Activated CD4-positive, alpha-beta T cell treated with anti-CD3 and anti-CD28 coated beads for 24 hours (primary cell): Measurements from ENCODE around the gene ITGB7.

ENCODE experiments used
- DNase-seq, 2 donors: peaks; one replicate each; pipeline ENCODE4 v3.0.0-alpha.2; 2020; ENCODE audit warnings: low read depth in 2 of 2

Gene ITGB7

GRCh38 chr12:53197011-53197640, 9.9 kb downstream of the ITGB7 start:
- no peak for DNase-seq

DNA sequence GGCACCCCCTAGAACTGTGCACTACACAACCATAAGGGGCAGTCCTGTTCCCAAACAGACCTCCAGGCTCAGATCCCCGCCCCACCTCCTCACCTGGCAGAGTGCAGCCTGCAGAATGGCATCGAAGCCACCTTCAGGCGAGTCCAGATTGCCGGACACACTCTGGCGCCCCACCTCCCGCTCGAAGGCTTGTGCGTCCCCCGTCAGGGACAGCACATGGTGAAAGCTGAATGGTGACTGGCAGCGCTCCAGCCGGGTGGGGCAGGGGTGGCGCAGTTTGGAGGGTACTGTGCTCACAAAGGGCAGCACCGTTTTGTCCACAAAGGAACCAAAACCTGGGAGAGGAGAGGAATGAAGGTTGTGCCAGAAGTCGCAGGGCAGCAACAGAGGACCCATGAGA, 10.6 kb downstream of the ITGB7 start:
- no peak for DNase-seq

DNA sequence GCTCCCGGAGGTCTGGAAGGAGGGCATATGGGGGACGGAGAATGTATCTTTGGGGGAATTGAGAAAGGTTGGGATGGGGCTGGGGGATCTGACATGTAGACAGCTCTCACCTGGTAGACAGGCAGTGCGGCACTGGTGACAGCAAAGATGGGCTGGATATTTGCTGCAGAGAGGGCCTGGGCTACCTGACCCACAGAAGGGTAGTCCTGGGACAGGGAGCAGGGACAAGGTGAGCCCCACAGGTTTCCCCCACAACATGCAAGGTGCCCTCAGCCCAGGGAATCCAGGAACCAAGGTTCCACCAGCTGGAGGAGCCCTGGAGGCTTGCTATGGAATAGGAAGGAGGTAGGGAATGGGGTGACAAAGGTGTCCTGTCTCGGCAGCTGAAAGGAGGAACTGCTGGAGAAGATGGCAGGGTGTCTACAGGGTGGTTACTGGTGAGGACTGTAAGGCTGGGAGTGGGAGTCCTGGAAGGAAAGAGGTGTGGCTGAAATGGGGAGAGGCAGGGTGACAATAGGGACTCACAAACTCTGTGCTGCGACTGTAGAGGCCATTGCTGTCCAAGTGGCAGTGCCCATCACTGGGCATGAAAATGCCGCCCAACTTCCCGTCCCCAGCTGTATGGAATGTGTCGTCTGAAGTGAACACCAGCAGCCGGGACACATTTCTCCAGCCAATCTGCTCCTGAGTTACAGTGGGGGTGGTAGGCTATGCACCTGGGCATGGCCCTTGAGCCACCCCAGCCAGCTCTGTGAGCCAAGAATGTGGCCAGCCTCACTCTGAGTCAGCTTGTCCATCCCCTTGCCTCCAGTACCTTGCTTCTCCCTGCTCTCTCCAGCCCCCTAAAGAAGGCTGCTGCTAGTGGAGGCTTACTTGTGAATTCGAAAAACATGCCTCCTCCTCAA, 11.3 kb downstream of the ITGB7 start:
- DNase-seq, result no peak

GRCh38 chr12:53194973-53195372, 12.1 kb downstream of the ITGB7 start:
- DNase-seq, result no peak

DNA sequence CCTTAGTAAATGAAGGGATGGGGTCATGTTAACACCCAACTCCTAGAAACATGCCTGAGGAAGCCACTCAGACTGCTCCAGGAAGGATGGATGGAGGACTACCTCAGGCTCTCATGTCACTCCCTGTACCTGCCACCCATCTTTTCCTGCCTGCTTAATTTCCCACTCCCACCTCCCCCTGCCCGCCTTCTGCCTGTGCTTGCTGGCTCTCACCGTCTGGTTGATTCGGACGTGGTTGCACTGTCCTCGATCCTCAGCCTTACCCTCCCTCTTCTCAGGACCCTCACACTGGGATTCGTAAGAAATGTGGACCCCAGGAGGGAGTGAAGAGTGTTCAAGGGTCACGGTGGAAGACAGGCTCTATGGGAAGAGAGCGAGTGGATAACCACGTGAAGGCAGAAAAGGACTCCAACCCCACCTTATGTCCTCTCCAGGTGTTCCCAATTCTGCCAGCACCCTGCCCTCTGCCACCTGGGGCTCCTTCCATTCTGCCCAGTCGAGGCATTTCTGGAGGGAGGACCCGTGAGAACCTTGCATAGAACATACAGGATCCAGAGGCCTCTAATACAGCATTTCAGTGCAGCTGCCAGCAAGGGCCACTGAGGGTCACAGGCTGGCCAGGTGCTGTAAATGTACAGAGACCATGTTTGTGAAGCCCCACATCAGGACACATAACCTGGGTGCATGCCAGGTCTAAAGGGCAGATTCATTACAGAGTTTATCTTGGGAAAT, 12.9 kb downstream of the ITGB7 start:
- no peak for DNase-seq

- no peak for DNase-seq
These were observed 14.0 kb downstream of the ITGB7 start for GRCh38 chr12:53193040-53193439.

DNA sequence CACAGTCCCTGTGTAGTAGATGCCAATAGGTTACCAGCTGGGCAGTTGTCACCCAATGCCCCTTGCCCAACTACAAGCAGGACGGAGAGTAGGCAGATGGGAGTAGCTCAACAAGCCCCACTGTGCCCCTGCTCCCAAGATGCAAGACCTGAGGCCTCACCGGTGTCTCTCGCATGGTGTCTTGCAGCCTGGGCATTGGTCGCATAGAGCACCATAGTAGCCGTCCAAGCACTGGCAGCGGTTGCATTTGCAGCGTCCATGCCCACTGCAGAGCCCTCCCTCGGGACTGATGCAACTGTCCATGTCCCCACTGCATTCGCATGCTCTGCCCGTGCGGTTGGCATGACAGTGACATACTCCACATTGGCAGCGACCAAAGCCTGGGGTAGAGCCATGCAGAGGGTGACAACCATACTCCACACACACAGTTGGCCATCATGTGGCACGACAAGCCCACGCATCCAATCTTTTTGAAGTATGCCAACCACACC, 14.5 kb downstream of the ITGB7 start:
- no peak for DNase-seq

- DNase-seq, result no peak
These were observed 15.0 kb downstream of the ITGB7 start for GRCh38 chr12:53191885-53192530.

- DNase-seq, result no peak
These were observed 15.8 kb downstream of the ITGB7 start for GRCh38 chr12:53191096-53191884.

DNA sequence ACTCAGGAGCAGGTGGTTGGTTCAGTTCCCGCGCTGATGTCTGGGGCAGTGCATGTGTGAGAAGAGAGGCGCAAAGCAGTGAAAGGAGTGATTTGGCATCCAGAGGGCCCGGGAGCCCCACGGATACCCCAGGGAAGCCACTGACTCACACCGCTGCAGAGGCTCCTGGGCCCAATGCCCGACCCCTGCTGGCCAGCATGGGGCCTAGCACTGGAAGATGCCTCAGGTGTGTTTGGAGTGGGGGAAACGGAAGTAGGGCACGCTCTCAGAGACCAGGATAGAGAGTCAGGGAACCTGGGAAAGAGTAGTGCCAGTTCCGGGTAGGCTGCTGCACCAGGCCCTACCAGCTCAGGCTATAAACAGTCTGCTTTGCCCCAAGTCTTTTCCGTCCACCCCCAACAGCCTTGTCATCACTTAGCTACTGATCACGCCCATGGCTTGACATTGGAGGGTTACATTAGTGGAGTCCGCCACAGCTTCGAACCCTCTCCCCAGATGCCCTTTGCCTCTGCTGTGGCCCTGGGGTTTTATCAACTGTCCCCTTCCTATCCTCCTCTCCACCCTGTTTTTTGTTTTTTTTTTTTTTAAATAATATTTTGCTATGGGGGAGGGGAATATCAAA, 16.8 kb downstream of the ITGB7 start:
- no peak for DNase-seq

DNA sequence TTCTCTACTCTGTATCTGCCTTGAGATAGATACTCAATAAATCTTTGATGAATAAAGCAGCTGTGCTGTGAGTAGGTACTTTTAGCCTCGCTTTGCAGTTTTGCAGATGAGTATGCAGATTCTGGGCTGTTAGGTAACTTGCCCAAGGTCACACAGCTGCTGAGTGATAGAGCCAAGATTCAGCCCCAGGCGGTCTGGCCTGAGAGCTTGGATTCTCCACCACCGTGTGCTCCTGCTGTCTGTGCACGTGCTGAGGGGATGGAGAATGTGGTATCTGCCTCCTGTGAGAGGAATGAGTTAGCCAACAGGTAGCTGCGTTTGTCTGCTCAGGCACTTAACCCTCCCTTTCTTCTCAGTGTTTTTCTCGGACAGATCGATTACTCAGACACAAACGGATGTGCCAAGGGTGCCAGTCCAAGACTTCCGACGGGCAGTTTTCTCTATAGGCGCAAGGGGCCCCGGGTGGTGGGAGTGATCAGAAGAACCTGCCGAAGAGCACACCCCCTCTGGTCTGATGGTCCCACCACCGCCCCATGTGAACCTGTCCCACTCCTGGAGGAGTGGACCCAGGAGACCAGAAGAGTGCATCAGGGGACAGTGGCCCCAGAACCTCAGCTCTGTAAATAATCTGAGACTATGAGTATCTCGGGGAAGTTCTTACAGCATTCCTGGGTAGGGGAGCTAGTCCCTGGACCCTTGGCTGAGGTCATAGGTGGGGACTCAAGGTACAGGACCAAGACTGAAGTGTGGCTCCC, 19.7 kb downstream of the ITGB7 start:
- no peak for DNase-seq

DNA sequence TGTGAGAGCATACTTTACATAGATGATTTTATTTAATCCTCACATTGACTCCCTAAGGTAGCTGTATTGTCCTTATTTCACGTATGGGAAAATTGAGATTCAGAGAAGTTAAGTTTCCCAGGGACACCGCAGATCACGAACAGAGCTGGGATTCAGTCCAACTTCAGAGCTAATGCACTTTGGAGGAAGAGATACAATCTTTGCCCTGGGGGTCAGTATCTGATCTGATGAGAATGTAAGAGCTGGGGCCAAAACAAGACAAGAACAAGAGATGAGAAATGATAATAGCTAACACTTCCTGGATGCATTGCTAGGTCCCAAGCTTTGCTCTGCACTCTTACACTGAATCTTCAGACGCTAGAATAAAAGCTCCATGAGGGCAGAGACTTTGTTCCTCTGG, 20.3 kb downstream of the ITGB7 start:
- no peak for DNase-seq

- no peak for DNase-seq
These were observed 21.4 kb downstream of the ITGB7 start for GRCh38 chr12:53185582-53186153.

DNA sequence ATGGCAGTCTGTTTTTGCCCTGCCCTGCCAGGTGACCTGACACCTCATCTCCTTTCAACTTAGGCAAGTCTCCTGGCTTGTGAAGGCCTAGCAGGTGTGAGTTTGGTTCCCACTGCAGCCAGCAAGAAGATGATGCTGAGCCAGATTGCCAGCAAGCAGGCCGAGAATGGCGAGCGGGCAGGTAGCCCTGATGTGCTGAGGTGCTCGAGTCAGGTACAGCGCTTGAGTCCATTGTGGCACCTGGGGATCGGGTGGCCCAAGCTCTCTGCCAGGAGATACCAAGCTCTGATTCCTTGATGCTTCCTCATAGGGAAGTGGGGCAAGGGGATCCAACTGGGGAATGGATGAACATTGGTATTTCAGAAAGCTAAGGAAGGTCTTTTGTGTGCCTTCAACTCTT, 22.2 kb downstream of the ITGB7 start:
- no peak for DNase-seq

DNA sequence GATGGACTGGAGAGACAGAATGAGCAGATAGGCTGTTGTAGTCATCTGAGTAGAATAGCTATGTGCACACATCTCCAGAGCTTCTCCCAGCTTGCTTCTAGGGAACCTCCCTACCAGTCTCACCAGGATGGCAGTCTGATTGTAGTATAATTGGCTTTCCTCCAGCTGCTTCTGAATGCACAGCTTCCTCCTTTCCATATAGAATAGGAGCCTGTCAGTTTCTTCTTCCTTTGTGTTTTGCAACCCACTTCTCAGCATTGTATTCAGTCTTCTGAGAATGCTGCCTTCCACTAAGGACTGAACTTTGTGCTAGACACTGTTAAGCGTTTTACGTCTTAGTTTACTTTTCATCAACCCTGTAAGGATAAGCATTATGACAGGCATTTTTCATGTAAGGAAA, 24.1 kb downstream of the ITGB7 start:
- no peak for DNase-seq

DNA sequence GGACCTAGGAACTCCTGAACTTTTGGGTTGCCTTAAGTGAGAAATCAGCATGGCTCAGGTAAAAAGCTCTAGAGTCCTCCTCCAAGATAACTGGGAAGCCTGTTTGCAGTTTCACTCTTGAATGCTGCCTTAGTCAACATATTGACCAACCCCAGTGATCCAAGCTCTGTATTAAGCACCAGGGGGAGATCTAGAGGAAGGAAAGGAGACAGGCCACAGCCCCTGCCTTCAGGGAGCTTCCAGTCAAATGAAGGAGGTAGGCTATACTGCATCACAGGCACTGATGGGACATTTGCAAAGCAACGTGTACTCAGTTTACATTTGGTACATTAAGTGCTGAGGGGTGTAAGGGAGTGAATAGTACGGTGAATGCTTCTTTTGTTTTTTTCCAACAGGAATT, 25.1 kb downstream of the ITGB7 start:
- no peak for DNase-seq

GRCh38 chr12:53180931-53181645, 26.0 kb downstream of the ITGB7 start:
- DNase-seq, result peak; percentile 63 to 65

- DNase-seq, result peak; percentile 96 to 97
These were observed 26.7 kb downstream of the ITGB7 start, which contains the start of the genes CSAD and ZNF740 for GRCh38 chr12:53180220-53180930. Gene CSAD, minus strand, starts transcription at chr12:53180925. Its CDS starts 7,455 bp downstream, at chr12:53173470. Gene ZNF740, plus strand, starts transcription at chr12:53180722. Its CDS starts 1,262 bp downstream, at chr12:53181984.
